Measurements from ENCODE around the gene PQBP1.

Gene PQBP1

DNA sequence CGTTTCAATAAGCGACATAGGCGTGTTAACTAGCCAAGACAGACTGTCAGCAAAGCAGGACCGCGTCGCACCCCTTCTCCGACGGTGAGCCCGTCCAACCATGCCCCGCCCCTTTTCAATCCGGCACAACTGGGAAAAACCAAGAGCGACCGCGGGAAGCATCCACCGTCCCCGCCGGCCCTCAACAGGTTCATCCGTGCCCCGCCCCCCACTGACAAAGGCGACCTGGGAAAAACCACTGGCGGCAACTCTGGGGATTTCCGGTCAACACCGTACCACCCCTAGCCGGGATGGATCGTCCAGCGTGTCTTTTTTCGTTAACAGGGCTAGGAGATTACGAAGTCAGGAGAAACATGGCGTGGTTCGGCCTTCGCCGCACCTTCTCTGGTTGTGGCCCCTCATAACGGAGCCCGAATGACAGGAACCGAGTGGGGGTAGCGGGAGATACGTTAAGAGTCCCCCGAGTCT, 539 bp upstream of the PQBP1 start (continued):
- TF ChIP-seq ZEB2 (tag by site-specific recombination; IDR thresholded peaks at IDR 0.05) (peak; percentile 29; the same call in 1 of the 2 replicates), ZNF830 (tag by site-specific recombination; IDR thresholded peaks at IDR 0.05; ENCODE audit: low read depth) (no peak), SP2 (tag by site-specific recombination; IDR thresholded peaks at IDR 0.05) (peak; percentile 29), ZNF335 (tag by site-specific recombination; conservative IDR thresholded peaks at IDR 0.05) (peak; percentile 64), REPIN1 (tag by site-specific recombination; IDR thresholded peaks at IDR 0.05; ENCODE audit: low read depth) (peak; percentile 34; the same call in 1 of the 2 replicates), ZNF239 (tag by site-specific recombination; IDR thresholded peaks at IDR 0.05) (no peak), KLF10 (tag by site-specific recombination; IDR thresholded peaks at IDR 0.05) (peak; percentile 45; the same call in 1 of the 2 replicates), SP3 (tag by site-specific recombination; IDR thresholded peaks at IDR 0.05) (peak; percentile 32), ZNF501 (tag by site-specific recombination; IDR thresholded peaks at IDR 0.05) (0 out of 2 replicates have a peak, but pooled peaks have one; percentile 17), ZNF157 (tag by site-specific recombination; IDR thresholded peaks at IDR 0.05) (no peak), GLIS1 (tag by site-specific recombination; IDR thresholded peaks at IDR 0.05) (peak; percentile 31; the same call in 1 of the 2 replicates), ZNF629 (tag by site-specific recombination; IDR thresholded peaks at IDR 0.05) (0 out of 2 replicates have a peak, but pooled peaks have one; percentile 13), ZNF354C (tag by site-specific recombination; IDR thresholded peaks at IDR 0.05; ENCODE audit: borderline replicate concordance, low read depth) (no peak), IKZF3 (tag by site-specific recombination; IDR thresholded peaks at IDR 0.05) (peak; percentile 54; the same call in 1 of the 2 replicates), GLI2 (tag by site-specific recombination; IDR thresholded peaks at IDR 0.05; ENCODE audit: borderline replicate concordance, low read depth) (no peak; the same call in 1 of the 2 replicates), SCRT1 (tag by site-specific recombination; IDR thresholded peaks at IDR 0.05; ENCODE audit: borderline replicate concordance) (peak; percentile 97), ZNF514 (tag by site-specific recombination; IDR thresholded peaks at IDR 0.05) (no peak), YY1 (tag by site-specific recombination; IDR thresholded peaks at IDR 0.05) (peak; percentile 78), ZSCAN16 (tag by site-specific recombination; IDR thresholded peaks at IDR 0.05) (no peak), ZBTB8A (tag by site-specific recombination; IDR thresholded peaks at IDR 0.05) (0 out of 2 replicates have a peak, but pooled peaks have one; percentile 3), ZNF76 (tag by site-specific recombination; IDR thresholded peaks at IDR 0.05; ENCODE audit: borderline replicate concordance, low read depth) (peak; percentile 81)
- TF ChIP-seq, protein P1, sequence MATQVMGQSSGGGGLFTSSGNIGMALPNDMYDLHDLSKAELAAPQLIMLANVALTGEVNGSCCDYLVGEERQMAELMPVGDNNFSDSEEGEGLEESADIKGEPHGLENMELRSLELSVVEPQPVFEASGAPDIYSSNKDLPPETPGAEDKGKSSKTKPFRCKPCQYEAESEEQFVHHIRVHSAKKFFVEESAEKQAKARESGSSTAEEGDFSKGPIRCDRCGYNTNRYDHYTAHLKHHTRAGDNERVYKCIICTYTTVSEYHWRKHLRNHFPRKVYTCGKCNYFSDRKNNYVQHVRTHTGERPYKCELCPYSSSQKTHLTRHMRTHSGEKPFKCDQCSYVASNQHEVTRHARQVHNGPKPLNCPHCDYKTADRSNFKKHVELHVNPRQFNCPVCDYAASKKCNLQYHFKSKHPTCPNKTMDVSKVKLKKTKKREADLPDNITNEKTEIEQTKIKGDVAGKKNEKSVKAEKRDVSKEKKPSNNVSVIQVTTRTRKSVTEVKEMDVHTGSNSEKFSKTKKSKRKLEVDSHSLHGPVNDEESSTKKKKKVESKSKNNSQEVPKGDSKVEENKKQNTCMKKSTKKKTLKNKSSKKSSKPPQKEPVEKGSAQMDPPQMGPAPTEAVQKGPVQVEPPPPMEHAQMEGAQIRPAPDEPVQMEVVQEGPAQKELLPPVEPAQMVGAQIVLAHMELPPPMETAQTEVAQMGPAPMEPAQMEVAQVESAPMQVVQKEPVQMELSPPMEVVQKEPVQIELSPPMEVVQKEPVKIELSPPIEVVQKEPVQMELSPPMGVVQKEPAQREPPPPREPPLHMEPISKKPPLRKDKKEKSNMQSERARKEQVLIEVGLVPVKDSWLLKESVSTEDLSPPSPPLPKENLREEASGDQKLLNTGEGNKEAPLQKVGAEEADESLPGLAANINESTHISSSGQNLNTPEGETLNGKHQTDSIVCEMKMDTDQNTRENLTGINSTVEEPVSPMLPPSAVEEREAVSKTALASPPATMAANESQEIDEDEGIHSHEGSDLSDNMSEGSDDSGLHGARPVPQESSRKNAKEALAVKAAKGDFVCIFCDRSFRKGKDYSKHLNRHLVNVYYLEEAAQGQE (tag by site-specific recombination; IDR thresholded peaks at IDR 0.05), result 0 out of 2 replicates have a peak, but pooled peaks have one; percentile 15
- TF ChIP-seq, protein P2, sequence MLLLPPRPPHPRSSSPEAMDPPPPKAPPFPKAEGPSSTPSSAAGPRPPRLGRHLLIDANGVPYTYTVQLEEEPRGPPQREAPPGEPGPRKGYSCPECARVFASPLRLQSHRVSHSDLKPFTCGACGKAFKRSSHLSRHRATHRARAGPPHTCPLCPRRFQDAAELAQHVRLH (tag by site-specific recombination; IDR thresholded peaks at IDR 0.05), result peak; percentile 50; the same call in 1 of the 2 replicates
- TF ChIP-seq, protein P3, sequence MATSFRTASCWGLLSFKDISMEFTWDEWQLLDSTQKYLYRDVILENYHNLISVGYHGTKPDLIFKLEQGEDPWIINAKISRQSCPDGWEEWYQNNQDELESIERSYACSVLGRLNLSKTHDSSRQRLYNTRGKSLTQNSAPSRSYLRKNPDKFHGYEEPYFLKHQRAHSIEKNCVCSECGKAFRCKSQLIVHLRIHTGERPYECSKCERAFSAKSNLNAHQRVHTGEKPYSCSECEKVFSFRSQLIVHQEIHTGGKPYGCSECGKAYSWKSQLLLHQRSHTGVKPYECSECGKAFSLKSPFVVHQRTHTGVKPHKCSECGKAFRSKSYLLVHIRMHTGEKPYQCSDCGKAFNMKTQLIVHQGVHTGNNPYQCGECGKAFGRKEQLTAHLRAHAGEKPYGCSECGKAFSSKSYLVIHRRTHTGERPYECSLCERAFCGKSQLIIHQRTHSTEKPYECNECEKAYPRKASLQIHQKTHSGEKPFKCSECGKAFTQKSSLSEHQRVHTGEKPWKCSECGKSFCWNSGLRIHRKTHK (tag by site-specific recombination; IDR thresholded peaks at IDR 0.05), result no peak
- TF ChIP-seq, protein P4, sequence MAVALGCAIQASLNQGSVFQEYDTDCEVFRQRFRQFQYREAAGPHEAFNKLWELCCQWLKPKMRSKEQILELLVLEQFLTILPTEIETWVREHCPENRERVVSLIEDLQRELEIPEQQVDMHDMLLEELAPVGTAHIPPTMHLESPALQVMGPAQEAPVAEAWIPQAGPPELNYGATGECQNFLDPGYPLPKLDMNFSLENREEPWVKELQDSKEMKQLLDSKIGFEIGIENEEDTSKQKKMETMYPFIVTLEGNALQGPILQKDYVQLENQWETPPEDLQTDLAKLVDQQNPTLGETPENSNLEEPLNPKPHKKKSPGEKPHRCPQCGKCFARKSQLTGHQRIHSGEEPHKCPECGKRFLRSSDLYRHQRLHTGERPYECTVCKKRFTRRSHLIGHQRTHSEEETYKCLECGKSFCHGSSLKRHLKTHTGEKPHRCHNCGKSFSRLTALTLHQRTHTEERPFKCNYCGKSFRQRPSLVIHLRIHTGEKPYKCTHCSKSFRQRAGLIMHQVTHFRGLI (tag by site-specific recombination; IDR thresholded peaks at IDR 0.05), result peak; percentile 42; the same call in 1 of the 2 replicates
- TF ChIP-seq, protein P5, sequence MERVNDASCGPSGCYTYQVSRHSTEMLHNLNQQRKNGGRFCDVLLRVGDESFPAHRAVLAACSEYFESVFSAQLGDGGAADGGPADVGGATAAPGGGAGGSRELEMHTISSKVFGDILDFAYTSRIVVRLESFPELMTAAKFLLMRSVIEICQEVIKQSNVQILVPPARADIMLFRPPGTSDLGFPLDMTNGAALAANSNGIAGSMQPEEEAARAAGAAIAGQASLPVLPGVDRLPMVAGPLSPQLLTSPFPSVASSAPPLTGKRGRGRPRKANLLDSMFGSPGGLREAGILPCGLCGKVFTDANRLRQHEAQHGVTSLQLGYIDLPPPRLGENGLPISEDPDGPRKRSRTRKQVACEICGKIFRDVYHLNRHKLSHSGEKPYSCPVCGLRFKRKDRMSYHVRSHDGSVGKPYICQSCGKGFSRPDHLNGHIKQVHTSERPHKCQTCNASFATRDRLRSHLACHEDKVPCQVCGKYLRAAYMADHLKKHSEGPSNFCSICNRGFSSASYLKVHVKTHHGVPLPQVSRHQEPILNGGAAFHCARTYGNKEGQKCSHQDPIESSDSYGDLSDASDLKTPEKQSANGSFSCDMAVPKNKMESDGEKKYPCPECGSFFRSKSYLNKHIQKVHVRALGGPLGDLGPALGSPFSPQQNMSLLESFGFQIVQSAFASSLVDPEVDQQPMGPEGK (tag by site-specific recombination; IDR thresholded peaks at IDR 0.05), result peak; percentile 30; the same call in 1 of the 2 replicates
- TF ChIP-seq, protein P6, sequence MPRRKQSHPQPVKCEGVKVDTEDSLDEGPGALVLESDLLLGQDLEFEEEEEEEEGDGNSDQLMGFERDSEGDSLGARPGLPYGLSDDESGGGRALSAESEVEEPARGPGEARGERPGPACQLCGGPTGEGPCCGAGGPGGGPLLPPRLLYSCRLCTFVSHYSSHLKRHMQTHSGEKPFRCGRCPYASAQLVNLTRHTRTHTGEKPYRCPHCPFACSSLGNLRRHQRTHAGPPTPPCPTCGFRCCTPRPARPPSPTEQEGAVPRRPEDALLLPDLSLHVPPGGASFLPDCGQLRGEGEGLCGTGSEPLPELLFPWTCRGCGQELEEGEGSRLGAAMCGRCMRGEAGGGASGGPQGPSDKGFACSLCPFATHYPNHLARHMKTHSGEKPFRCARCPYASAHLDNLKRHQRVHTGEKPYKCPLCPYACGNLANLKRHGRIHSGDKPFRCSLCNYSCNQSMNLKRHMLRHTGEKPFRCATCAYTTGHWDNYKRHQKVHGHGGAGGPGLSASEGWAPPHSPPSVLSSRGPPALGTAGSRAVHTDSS (tag by site-specific recombination; IDR thresholded peaks at IDR 0.05), result no peak; the same call in 1 of the 2 replicates
- TF ChIP-seq, protein P7, sequence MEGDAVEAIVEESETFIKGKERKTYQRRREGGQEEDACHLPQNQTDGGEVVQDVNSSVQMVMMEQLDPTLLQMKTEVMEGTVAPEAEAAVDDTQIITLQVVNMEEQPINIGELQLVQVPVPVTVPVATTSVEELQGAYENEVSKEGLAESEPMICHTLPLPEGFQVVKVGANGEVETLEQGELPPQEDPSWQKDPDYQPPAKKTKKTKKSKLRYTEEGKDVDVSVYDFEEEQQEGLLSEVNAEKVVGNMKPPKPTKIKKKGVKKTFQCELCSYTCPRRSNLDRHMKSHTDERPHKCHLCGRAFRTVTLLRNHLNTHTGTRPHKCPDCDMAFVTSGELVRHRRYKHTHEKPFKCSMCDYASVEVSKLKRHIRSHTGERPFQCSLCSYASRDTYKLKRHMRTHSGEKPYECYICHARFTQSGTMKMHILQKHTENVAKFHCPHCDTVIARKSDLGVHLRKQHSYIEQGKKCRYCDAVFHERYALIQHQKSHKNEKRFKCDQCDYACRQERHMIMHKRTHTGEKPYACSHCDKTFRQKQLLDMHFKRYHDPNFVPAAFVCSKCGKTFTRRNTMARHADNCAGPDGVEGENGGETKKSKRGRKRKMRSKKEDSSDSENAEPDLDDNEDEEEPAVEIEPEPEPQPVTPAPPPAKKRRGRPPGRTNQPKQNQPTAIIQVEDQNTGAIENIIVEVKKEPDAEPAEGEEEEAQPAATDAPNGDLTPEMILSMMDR (tag by site-specific recombination; IDR thresholded peaks at IDR 0.05), result no peak
